Stomach (tissue), 4 donors: ENCODE data around the gene LRIT2.

Source experiments
- EP300 ChIP-seq: sonication (generic); formaldehyde crosslinking; IDR thresholded peaks from one replicate; pipeline ENCODE4 v1.6.1; 2017; ENCODE audit warnings: antibody characterized with exemption
- POLR2A ChIP-seq, 4 donors: fragments of 450-650 bp; IDR thresholded peaks; one replicate each; pipeline ENCODE4 v1.6.1; 2016; ENCODE audit warnings: antibody characterized with exemption in 4 of 4, control low read depth in 2 of 4, mild to moderate bottlenecking in 1 of 4, moderate library complexity in 1 of 4
- TF ChIP-seq, protein P1 (sequence below), 7 experiments: fragments of 450-650 bp in 4 of 7; fragments of 200-600 bp in 3 of 7; sonication (generic) in 3 of 7; IDR thresholded peaks; one replicate each; pipeline ENCODE4 v1.5.1; 2016 to 2019; ENCODE audit warnings: antibody characterized with exemption in 7 of 7, control low read depth in 2 of 7, mild to moderate bottlenecking in 1 of 7

DNA sequence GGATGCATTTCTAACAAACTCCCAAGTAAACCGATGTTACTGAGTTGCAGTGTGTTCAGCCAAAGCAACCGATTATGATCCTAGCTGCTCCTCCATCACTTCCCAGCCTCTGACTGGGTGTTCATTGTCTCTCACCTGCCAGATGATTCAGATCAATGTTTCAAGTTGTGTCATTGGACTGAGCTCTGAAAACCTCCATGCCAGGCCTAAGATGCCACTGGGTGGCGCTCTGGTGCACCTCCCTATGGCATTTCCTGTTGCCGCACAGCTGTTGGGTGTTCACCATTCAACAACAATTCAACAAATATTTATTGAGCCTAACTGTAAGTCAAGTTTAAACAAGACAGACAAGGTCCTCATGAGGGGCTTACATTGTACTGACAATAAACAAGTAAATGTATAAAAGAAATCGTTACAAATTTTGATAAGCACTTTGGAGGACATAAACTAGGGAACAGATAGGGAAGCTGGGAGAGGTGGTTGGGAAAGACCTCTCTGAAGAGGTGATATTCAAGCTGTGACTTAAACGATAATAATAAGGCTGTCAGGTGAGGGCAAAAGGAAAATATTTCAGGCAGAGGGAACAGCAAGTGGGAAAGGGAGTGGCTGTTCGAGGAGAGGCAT lies 42.3 kb upstream of the LRIT2 start:
- TF ChIP-seq, protein P1, sequence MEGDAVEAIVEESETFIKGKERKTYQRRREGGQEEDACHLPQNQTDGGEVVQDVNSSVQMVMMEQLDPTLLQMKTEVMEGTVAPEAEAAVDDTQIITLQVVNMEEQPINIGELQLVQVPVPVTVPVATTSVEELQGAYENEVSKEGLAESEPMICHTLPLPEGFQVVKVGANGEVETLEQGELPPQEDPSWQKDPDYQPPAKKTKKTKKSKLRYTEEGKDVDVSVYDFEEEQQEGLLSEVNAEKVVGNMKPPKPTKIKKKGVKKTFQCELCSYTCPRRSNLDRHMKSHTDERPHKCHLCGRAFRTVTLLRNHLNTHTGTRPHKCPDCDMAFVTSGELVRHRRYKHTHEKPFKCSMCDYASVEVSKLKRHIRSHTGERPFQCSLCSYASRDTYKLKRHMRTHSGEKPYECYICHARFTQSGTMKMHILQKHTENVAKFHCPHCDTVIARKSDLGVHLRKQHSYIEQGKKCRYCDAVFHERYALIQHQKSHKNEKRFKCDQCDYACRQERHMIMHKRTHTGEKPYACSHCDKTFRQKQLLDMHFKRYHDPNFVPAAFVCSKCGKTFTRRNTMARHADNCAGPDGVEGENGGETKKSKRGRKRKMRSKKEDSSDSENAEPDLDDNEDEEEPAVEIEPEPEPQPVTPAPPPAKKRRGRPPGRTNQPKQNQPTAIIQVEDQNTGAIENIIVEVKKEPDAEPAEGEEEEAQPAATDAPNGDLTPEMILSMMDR (IDR thresholded peaks at IDR 0.05), result peak in 3 of 7 experiments; percentile 31 to 43 (median 36)
- TF ChIP-seq EP300 (no peak), POLR2A (IDR thresholded peaks at IDR 0.05) (no peak)
